Common myeloid progenitor, CD34-positive (primary cell): Measurements from ENCODE around the gene MORC4.

ENCODE experiments used
- CTCF ChIA-PET: fragments of 350-600 bp; sonication (Branson Sonifier 250); formaldehyde crosslinking; loops from one replicate; lab custom pipeline; 2021; ENCODE audit warnings: antibody characterized with exemption; lab: Charles Lee
- POLR2A ChIA-PET: fragments of 350-600 bp; sonication (Branson Sonifier 250); formaldehyde crosslinking; loops from one replicate; lab custom pipeline; 2021; ENCODE audit warnings: antibody characterized with exemption; lab: Charles Lee
- DNase-seq, 3 donors: peaks; one replicate each; pipeline versions ENCODE4 v3.0.0 to v3.0.0-alpha.2; 2013
- H3K27ac ChIP-seq, 2 experiments: 1 replicate in 1 of 2; 2 replicates in 1 of 2; pipeline ENCODE4 v1.7.0; 2013; ENCODE audit warnings: inconsistent platforms in 2 of 2, low read length in 2 of 2, mild to moderate bottlenecking in 2 of 2, low read depth in 1 of 2, moderate library complexity in 1 of 2; ENCODE audit not compliant: severe bottlenecking in 2 of 2, insufficient read depth in 1 of 2, poor library complexity in 1 of 2
- H3K27me3 ChIP-seq, 5 experiments: replicated peaks in 2 of 5; 1 replicate in 3 of 5; 2 replicates in 2 of 5; pipeline versions ENCODE4 v1.6.1 to v1.7.0; 2013; ENCODE audit warnings: low read length in 4 of 5, mild to moderate bottlenecking in 2 of 5, moderate library complexity in 2 of 5, inconsistent platforms in 1 of 5; ENCODE audit not compliant: insufficient read depth in 5 of 5, control insufficient read depth in 4 of 5
- H3K36me3 ChIP-seq, 4 experiments: 1 replicate in 2 of 4; 2 replicates in 2 of 4; pipeline versions ENCODE4 v1.6.1 to v1.7.0; 2013; ENCODE audit warnings: low read length in 3 of 4, control low read depth in 1 of 4, mild to moderate bottlenecking in 1 of 4; ENCODE audit not compliant: control insufficient read depth in 4 of 4, insufficient read depth in 4 of 4
- H3K4me1 ChIP-seq, 4 experiments: 1 replicate in 3 of 4; 2 replicates in 1 of 4; pipeline versions ENCODE4 v1.6.1 to v1.7.1; 2013; ENCODE audit warnings: low read length in 3 of 4, mild to moderate bottlenecking in 3 of 4, control low read depth in 1 of 4, inconsistent platforms in 1 of 4, moderate library complexity in 1 of 4; ENCODE audit not compliant: control insufficient read depth in 4 of 4, insufficient read depth in 4 of 4; ENCODE audit errors: control extremely low read depth in 1 of 4
- H3K4me3 ChIP-seq, 7 experiments: 1 replicate in 4 of 7; 2 replicates in 3 of 7; pipeline versions ENCODE4 v1.5.1 to v1.7.0; 2013; ENCODE audit warnings: mild to moderate bottlenecking in 7 of 7, low read length in 6 of 7, moderate library complexity in 6 of 7, inconsistent platforms in 2 of 7, low read depth in 2 of 7, control low read depth in 1 of 7; ENCODE audit not compliant: insufficient read depth in 4 of 7, control insufficient read depth in 1 of 7; ENCODE audit errors: extremely low read depth in 1 of 7
- H3K9me3 ChIP-seq, 5 experiments: 1 replicate in 4 of 5; 2 replicates in 1 of 5; pipeline versions ENCODE4 v1.6.1 to v1.7.1; 2013; ENCODE audit warnings: low read length in 4 of 5, mild to moderate bottlenecking in 2 of 5, inconsistent platforms in 1 of 5, low read depth in 1 of 5, moderate library complexity in 1 of 5; ENCODE audit not compliant: control insufficient read depth in 4 of 5, insufficient read depth in 2 of 5; ENCODE audit errors: control extremely low read depth in 1 of 5
- WGBS: methylation state at CpG from one replicate; pipeline ENCODE4 v1.1.5; 2013; ENCODE audit not compliant: insufficient coverage; 5-methylcytosine and 5-hydroxymethylcytosine counted together

The MORC4 gene

DNA sequence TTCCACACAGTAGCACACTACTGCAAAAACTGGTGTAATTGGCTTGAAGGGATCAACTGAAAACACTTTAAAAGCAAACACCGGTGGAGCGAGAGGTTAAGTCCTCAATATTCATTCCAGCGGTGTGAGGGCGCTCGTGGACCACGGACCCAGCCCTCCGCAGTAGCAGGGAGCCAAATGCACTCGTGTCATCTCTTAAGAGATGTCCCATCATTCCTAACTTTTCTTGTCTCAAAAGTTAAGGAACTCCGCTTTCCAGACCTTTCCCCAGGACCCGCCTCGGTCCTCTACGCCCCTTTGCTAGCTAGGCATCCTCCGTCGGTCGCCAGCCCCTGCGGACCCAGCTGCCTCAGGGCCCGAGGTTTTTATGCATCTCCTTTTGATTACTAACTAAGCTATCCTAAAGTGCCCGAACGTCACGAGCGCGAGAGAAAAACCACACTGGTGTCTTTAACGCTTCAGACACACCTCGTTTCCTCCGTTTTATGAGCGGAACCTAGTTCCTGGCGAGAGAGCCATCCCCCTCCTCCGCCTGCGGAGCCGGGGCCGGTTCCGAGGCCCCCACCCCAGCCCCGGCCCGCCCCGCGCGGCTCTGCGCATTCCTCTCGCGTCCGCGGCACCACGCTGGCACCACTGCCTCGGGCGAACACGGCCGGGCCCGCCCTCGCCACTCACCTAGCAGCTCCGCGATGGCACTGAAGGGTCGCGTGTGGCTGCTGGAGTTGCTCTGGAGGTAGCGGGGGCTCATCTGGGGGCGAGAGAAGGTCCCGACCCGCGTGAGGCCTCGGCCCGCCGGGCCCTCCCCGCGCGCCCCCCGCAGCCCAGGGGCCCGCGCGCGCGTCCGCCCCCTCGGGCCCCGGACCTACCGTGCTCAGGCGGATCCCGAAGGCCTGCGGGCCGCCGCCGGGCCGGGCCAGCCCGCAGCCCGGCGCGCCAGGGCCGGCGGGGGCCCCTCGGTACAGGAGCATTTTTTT, 723 bp downstream of the MORC4 start:
- peaks cover 0 to 19% (median 5%) of the 10 kb centered on the region in 5 experiments for H3K27me3 ChIP-seq
- ChIA-PET POLR2A (no interaction called here), CTCF (interaction anchor here (1.0 kb wide), 1 partner anchor 10 kb away, joined by 5 read pairs; no protein-coding TSS in a partner anchor)
- 34% methylated on average over 75 of the region's 88 CpGs for WGBS
- H3K9me3 ChIP-seq = peaks cover 0 to 2% (median 0%) of the 10 kb centered on the region in 5 experiments
- H3K27ac ChIP-seq = no peak overlapping the region
- DNase-seq = peak; percentile 22 to 46 (median 43)
- H3K4me3 ChIP-seq = peak overlapping the region; percentile 26 to 73 (median 57)
- H3K36me3 ChIP-seq = no peaks in the 10 kb centered on the region
- peaks cover 0 to 7% (median 2%) of the 10 kb centered on the region in 4 experiments for H3K4me1 ChIP-seq

DNA sequence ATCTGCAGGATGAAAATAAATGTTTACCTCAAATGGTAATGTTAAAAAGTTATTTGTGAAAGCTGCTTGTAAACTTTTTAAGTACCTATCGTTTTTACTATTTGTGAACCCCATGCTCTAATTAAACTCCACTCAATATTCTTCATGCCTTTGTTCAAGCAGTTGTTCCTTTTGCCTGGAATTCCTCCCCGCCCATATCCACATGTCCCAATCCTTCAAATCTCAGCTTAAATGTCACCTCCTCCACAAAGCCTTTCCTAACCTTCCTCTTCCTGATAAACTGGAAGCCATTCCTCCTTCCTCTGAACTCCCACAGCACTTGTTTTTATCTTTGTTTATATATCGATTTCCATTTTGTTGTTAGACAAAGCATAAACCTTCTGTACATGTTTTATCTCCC, 2.4 kb downstream of the MORC4 start:
- H3K36me3 ChIP-seq = no peaks in the 10 kb centered on the region
- peaks cover 0 to 17% (median 5%) of the 10 kb centered on the region in 5 experiments for H3K27me3 ChIP-seq
- peaks cover 0 to 2% (median 0%) of the 10 kb centered on the region in 5 experiments for H3K9me3 ChIP-seq
- CTCF ChIA-PET = interaction anchor here (0.6 kb wide), 2 partner anchors 13 to 893 kb away, joined by 3 read pairs; no protein-coding TSS in a partner anchor
- POLR2A ChIA-PET = no interaction called here
- H3K4me1 ChIP-seq = peaks cover 0 to 7% (median 2%) of the 10 kb centered on the region in 4 experiments
- H3K27ac ChIP-seq = no peak overlapping the region
- WGBS = 65% methylated on average over 2 of the region's 3 CpGs
- DNase-seq = no peak
- no peak overlapping the region for H3K4me3 ChIP-seq

DNA sequence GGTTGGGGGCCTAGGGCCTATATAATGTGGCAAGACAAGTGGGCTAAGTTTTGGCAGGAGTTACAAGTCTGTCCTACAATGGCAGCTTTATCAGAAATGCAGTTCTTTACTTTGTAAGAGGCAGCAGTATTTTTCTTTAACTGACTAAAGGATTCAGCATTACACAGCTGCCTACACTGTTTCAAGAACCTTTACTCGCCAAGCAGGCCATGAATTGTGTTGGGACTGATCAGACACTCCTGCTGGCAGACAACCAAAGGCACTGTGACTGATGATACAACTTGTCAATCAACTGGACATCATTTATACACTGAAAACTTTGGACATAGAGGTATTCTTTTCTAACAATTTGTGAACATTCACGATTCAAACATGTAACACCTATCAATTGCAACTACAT, 4.3 kb downstream of the MORC4 start:
- DNase-seq = no peak
- peaks cover 0 to 2% (median 0%) of the 10 kb centered on the region in 5 experiments for H3K9me3 ChIP-seq
- H3K27me3 ChIP-seq = peaks cover 0 to 17% (median 5%) of the 10 kb centered on the region in 5 experiments
- peaks cover 0 to 7% (median 2%) of the 10 kb centered on the region in 4 experiments for H3K4me1 ChIP-seq
- ChIA-PET CTCF (no interaction called here), POLR2A (no interaction called here)
- 73% methylated on average over 1 of the region's 2 CpGs for WGBS
- no peaks in the 10 kb centered on the region for H3K36me3 ChIP-seq
- no peak overlapping the region for H3K4me3 ChIP-seq
- no peak overlapping the region for H3K27ac ChIP-seq

DNA sequence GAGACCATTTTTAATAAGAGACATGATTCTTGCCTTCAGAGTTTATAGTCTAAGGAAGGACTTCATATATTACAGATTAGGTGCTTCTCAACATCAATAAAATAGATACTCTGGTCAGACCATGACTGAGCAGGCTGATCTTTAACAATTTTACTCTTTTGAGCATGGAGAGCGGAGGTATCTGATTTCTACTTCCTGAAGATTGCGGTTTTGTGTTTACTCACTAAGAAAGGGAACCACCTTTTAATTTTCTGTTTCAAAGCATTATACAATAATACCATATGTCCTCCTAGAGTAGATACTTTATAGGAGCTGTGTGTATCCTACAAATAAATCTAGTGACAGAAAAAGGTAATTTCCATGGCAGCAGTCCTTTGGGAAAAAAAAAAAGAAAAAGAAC, 12.5 kb downstream of the MORC4 start:
- Histone ChIP-seq H3K36me3 (no peaks in the 10 kb centered on the region), H3K4me1 (peaks cover 0 to 5% (median 0%) of the 10 kb centered on the region in 4 experiments), H3K27ac (no peak overlapping the region), H3K9me3 (no peaks in the 10 kb centered on the region), H3K27me3 (peaks cover 0 to 8% (median 0%) of the 10 kb centered on the region in 5 experiments), H3K4me3 (no peak overlapping the region)
- CTCF ChIA-PET = no interaction called here
- POLR2A ChIA-PET = no interaction called here
- WGBS = 20% methylated on average over 1 of the region's 2 CpGs
- DNase-seq = peak in 2 of 3 donors; percentile 43 to 49

DNA sequence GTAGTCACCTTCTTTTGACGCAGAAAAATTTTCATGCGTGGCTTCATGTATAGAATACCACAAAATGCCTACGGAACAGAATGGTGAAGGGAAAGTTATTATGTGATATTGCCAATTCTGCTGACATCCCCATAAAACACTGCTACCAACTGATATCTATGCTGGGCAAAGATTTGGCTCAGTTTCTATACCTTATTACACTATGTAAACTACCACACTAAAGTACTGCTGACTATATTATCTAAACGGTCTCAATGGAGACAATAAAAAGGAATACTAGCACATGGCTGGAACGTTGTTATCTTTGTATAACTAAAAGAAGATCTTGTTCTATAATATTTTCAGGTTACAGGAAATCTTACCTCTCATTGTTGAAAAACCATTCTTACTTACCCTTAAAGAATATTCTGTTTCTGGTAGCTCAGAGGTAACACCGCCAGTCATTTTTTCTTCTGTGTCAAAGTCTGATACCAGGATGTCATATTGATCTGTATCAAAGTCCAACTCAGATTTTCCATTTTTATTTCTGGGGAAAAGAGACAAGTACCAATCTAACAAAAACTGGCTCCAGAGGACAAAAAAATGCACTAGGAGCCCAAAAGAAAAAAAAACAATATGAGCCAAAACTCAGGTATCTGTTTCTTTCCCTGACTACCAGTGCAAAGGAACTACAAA, 18.9 kb downstream of the MORC4 start:
- no peaks in the 10 kb centered on the region for H3K9me3 ChIP-seq
- POLR2A ChIA-PET = no interaction called here
- no peak for DNase-seq
- peaks cover 0 to 4% (median 0%) of the 10 kb centered on the region in 5 experiments for H3K27me3 ChIP-seq
- H3K4me3 ChIP-seq = no peak overlapping the region
- no CpG with 5 or more reads among the region's 6 CpGs for WGBS
- no peak overlapping the region for H3K27ac ChIP-seq
- CTCF ChIA-PET = no interaction called here
- H3K36me3 ChIP-seq = no peaks in the 10 kb centered on the region
- H3K4me1 ChIP-seq = no peaks in the 10 kb centered on the region

DNA sequence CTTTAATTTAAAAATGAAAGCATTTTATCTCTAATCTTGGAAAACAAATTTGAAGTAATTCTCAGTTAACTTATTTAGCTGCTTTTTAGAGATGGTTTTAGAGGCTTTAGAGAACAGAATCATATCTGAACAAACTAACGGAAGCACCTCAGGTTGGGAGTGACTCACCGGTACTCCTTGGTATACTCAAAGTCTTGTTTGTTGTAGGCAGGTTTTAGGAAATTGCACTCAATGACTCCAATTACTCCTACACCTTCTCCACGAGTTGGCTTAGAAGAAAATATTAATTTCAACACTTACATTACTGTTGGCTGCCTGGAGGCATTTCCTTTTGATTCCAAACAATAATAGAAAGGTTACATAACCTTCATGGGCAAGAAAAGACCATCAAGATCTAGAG, 23.6 kb downstream of the MORC4 start:
- 94% methylated on average over 2 of the region's 3 CpGs for WGBS
- CTCF ChIA-PET = no interaction called here
- H3K4me3 ChIP-seq = no peak overlapping the region
- no peaks in the 10 kb centered on the region for H3K9me3 ChIP-seq
- H3K36me3 ChIP-seq = no peaks in the 10 kb centered on the region
- H3K27me3 ChIP-seq = peaks cover 0 to 2% (median 0%) of the 10 kb centered on the region in 5 experiments
- no peak for DNase-seq
- POLR2A ChIA-PET = no interaction called here
- no peak overlapping the region for H3K27ac ChIP-seq
- no peaks in the 10 kb centered on the region for H3K4me1 ChIP-seq
